Epidermal melanocyte (primary cell): Measurements from ENCODE around the gene NOSIP.

Experiments used
- DNase-seq: peaks from one replicate; pipeline ENCODE4 v3.0.0; 2011; ENCODE audit warnings: low spot score; ENCODE audit not compliant: insufficient read length

The NOSIP gene

DNA sequence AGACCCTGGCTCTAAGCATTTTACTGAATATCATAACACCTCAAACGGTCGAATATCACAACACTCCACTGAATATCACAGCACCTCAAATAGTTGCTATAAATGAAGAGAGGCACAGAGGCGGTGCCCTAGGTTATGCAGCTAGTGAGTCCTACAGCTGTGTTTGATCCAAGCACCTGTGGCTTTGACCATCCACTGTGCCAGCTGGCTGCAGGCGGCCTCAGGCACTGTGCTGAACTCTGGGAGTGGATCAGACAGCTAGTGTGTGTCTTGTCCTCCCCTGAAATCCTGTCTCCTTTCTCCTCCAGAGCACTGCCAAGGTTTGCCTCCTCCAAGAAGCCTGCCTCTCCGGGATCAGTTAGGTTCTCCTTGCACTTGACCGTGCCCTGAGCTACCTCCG lies 7.3 kb downstream of the NOSIP start:
- no peak for DNase-seq

DNA sequence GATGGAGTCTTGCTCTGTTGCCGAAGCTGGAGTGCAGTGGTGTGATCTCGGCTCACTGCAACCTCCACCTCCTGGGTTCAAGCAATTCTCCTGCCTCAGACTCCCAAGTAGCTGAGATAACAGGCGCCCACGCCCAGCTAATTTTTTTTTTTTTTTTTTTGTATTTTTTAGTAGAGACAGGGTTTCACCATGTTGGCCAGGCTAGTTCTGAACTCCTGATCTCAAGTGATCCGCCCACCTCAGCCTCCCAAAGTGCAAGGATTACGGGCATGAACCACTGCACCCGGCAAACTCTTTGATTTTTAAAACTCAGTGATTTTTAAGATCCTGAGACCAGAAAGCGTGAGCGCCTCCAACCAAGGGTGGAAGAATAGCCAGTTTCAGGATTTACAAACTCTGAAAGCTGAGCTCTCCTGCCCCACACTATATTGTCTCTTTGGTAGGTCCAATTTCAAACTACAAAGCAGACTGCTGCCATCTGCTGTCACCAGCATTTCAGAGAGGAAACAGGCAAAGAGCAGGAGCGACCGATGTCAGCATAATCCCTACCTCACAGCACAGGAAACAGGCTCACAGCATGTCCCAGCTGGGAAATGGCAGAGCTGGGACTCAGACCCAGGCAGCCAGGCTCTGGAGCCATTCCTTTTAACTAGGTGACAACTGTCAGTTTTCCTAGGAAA lies 9.2 kb downstream of the NOSIP start:
- DNase-seq: no peak

GRCh38 chr19:49570138-49570856 lies 10.1 kb downstream of the NOSIP start:
- DNase-seq: peak; percentile 88

DNA sequence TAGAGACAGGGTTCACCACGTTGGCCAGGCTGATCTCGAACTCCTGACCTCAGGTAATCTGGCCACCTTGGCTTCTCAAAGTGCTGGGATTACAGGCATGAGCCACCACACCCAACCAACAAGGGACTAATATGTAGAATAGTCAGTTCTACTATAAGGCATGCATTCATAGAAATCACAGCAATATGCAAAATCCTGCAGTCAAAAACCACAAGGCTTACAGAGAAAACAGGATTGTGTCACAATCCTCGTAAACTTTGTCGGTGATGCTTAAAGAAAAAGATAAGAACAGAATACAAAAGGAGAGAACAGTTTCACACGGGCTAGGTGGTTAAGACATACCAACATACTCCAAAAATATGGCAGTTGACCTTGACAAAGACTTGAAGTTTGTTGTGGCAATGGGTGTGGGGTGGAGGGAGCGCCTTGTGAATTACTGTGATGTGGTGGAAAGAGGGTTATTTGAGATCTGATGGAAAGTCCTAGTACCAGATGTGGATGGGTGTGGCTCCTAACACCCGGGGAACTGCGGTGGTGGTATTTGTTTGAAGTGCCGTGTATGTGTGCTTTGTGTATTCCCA lies 12.4 kb downstream of the NOSIP start:
- DNase-seq: no peak

DNA sequence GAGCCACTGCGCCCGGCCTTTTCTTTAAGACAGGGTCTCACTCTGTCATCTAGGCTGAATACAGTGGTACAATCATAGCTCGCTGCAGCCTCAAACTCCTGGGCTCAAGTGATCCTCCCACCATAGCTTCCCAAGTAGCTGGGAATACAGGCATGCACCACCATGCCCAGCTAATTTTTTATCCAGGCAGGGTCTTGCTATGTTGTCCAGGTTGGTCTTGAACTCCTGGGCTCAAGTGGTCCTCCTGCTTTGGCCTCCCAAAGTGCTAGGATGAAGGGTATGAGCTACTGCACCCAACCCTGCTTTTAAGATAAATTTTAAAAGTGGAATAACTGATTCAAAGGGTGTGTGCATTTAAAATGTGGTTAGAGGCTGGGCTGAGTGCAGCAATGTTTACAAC lies 14.1 kb downstream of the NOSIP start:
- DNase-seq: no peak

DNA sequence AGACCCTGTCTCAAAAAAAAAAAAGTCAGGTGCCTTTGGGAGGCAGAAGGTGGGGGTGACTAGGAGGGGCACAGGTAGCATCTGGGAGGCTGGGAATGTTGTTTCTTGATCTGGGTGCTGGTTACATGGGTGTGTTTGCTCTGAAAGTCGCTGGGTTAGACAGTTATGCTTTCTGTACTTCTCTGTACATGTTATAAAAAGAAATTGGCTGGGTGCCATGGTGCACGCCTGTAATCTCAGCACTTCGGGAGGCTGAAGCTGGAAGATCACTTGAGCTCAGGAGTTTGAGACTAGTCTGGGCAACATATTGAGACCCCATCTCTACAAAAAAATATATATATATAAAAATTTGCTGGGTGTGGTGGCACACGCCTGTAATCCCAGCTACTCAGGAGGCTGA lies 15.1 kb downstream of the NOSIP start:
- DNase-seq: no peak

- DNase-seq: no peak
Measured at GRCh38 chr19:49564616-49565045, 15.7 kb downstream of the NOSIP start.

GRCh38 chr19:49560358-49560900 lies 19.9 kb downstream of the NOSIP start:
- DNase-seq: no peak

DNA sequence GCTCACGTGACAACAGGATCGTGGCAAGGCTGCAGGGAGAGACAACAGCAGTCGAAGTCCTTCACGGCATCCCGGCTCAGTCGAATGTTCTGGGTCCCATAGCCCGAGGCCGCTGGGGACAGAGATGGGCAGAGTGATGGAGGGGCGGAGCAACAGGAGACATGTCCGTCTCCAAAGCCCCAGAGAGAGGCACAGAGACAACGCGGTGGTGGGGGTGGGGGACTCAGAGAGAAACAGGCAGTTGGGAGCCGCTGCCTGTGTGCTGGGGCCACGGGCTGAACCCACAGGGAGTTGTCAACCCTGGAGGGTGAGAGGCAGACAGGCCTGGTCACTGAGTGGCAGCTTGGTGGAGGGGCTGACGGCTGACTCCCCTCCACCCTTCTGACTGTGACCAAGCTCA lies 20.4 kb downstream of the NOSIP start:
- DNase-seq: no peak

- no peak for DNase-seq
Measured at GRCh38 chr19:49559443-49559842, 20.9 kb downstream of the NOSIP start.

DNA sequence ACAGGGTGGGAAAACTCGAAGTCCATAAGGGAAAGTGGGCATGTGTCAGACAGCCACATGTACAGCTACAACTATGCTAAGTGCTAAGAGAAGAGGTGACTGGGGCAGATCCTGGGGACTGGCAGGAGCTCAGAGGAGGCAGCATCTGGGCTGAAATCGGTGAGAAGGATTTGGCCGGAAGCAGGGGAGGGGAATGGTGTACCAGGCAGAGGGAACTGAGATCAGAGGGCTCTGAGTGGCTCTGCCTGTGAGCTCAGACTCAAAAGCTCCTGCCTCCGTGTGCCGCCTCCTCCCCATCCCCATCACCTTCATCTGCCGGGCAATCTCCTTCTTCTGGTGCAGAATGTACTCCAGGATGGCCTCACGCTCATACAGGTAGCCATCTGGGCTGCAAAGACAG lies 21.8 kb downstream of the NOSIP start:
- no peak for DNase-seq

- DNase-seq: no peak
Measured at GRCh38 chr19:49557641-49558325, 22.6 kb downstream of the NOSIP start.

GRCh38 chr19:49556412-49557398 lies 23.7 kb downstream of the NOSIP start:
- no peak for DNase-seq

DNA sequence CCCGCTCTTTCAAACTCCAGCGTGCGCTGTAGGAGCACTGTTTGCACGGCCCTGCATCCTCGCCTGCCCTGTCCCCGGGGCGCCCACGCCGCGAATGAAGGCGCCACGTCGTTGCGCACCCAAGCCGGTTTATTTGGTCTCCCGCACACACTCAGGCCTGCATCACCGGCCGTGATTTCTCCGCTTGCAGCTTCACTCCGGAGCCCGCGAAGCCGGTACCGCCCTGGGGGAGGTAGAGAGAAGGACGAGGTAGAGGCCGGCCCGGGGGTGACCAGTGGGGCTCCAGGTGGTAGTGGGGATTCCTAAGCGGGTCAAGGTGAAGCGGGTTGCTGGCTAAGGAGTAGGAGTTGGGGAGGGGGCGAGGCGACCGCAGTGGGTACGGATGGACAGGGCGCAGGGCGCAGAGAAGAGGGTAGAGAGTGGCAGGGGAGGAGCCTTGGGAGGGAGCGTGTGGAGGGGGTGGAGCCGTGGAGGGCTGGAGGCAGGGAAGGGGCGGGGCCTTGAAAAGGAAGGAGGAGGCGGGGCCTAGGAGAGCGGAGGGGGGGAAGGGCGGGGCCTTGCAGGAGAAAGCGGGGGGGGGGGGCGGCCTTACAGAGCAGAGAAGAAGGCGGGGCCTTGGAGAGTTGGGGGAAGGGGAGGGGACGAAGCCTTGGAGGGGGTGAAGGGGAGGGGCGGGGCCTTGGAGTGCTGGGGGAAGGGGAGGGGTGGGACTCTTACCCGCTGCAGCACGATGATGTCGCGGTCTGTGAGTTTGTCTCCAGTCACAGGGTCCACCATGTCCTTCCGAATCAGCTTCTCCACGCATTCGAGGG lies 24.6 kb downstream of the NOSIP start:
- no peak for DNase-seq

DNA sequence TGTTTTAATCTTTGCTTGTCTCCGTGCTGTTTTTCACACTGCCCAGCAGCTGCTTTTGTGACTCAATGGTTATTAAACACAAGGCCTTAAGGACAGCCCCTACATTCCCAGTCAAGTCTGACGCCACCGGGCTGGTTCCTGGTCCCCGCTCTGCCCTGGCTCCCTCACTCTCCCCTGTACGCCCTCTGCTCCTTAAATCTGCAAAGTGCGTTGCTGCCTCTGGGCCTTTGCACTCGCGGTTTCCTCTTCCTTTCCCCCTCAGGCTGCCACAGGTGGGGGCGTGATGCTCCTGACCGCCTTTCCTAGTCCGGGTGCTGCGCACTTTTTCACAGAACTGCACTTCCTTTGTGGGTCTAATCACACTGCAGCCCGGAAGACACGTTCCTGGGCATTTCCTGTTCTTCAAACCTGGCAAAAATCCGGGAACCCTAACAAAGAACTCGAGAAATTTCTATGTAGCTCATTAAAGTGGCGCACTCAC lies 25.6 kb downstream of the NOSIP start:
- DNase-seq: no peak

DNA sequence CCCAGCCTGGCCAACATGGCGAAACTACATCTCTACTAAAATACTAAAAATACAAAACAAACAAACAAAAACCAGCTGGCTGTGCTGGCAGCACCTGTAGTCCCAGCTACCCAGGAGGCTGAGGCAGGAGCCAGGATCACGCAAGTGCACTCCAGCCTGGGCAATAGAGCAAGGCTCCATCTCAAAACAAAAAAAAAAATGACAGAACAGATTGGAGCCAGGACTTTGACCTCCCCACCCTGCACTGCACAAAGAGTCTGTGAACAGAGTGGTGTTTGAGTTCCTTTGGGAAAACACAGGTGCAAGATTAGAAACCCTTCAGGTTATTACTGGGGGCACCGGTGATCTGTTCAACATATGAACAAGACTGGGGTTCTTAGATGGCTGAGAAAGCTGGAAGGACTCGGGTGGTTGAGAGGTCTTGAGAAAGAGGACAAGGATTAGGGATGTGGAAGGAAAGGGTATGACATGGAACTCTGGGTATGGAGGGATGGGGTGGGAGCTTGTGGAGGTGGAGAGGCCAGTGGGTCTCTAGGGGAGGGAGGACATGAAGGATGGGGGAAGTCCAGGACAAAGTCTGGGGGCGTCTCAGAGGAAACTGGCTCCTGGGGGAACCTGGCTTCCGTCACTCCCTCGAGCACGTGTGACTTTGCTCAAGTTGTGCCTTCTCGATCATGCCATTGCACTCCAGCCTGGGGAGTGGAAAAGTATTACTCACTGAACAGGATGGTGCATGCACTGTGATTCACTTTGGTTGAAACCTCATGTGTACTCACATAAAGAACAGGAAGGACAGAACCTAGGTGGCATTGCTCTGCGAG lies 26.7 kb downstream of the NOSIP start:
- DNase-seq: no peak

GRCh38 chr19:49552749-49553148 lies 27.6 kb downstream of the NOSIP start:
- DNase-seq: no peak

DNA sequence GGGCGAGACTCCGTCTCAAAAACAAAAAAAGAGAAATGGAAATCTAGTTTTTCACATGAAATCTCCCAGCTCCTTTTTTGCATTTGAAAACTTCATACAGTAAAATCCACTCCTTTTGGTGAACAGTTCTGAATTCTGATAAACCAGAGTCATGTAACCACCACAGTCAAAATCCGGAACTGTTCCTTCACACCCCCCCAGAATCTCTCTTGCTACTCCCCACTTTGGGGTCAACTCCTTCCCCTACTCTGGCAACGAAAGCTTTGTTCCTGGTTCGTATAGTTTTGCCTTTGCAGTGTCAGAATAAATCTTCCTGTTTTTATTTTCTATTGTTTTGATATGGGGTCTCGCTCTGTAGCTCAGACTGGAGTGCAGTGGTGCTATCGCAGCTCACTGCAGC lies 28.8 kb downstream of the NOSIP start:
- no peak for DNase-seq

- no peak for DNase-seq
Measured at GRCh38 chr19:49549045-49549444, 31.3 kb downstream of the NOSIP start.
